ENCODE results near the gene SMARCD1.

Gene SMARCD1

GRCh38 chr12:50121641-50122040 is 36.5 kb downstream of the SMARCD1 start:
- TF ChIP-seq SIN3A (IDR thresholded peaks at IDR 0.05; ENCODE audit: borderline replicate concordance, insufficient read depth, low read length) (no peak), REST (IDR thresholded peaks at IDR 0.05; ENCODE audit: insufficient read depth in 1 of 2, low read depth in 2 of 2, low read length in 2 of 2) (no peak), FOXP2 (optimal IDR thresholded peaks at IDR 0.05; ENCODE audit: borderline replicate concordance, extremely low read depth, extremely low read length, insufficient read depth) (no peak), POLR2AphosphoS5 (IDR thresholded peaks at IDR 0.05; ENCODE audit: low read depth, low read length) (no peak), TAF1 (IDR thresholded peaks at IDR 0.05; ENCODE audit: borderline replicate concordance, insufficient read depth, low read length) (no peak)

GRCh38 chr12:50123203-50123602 is 38.1 kb downstream of the SMARCD1 start:
- TF ChIP-seq FOXP2 (optimal IDR thresholded peaks at IDR 0.05; ENCODE audit: borderline replicate concordance, extremely low read depth, extremely low read length, insufficient read depth) (no peak), POLR2AphosphoS5 (IDR thresholded peaks at IDR 0.05; ENCODE audit: low read depth, low read length) (no peak), TAF1 (IDR thresholded peaks at IDR 0.05; ENCODE audit: borderline replicate concordance, insufficient read depth, low read length) (no peak), REST (IDR thresholded peaks at IDR 0.05; ENCODE audit: insufficient read depth in 1 of 2, low read depth in 2 of 2, low read length in 2 of 2) (no peak), SIN3A (IDR thresholded peaks at IDR 0.05; ENCODE audit: borderline replicate concordance, insufficient read depth, low read length) (no peak)

- TF ChIP-seq POLR2AphosphoS5 (IDR thresholded peaks at IDR 0.05; ENCODE audit: low read depth, low read length) (no peak), FOXP2 (optimal IDR thresholded peaks at IDR 0.05; ENCODE audit: borderline replicate concordance, extremely low read depth, extremely low read length, insufficient read depth) (no peak), REST (IDR thresholded peaks at IDR 0.05; ENCODE audit: insufficient read depth in 1 of 2, low read depth in 2 of 2, low read length in 2 of 2) (no peak), TAF1 (IDR thresholded peaks at IDR 0.05; ENCODE audit: borderline replicate concordance, insufficient read depth, low read length) (no peak), SIN3A (IDR thresholded peaks at IDR 0.05; ENCODE audit: borderline replicate concordance, insufficient read depth, low read length) (no peak)
These were observed 42.4 kb downstream of the SMARCD1 start for GRCh38 chr12:50127546-50127945.

- TF ChIP-seq SIN3A (IDR thresholded peaks at IDR 0.05; ENCODE audit: borderline replicate concordance, insufficient read depth, low read length) (no peak), FOXP2 (optimal IDR thresholded peaks at IDR 0.05; ENCODE audit: borderline replicate concordance, extremely low read depth, extremely low read length, insufficient read depth) (no peak), POLR2AphosphoS5 (IDR thresholded peaks at IDR 0.05; ENCODE audit: low read depth, low read length) (no peak), TAF1 (IDR thresholded peaks at IDR 0.05; ENCODE audit: borderline replicate concordance, insufficient read depth, low read length) (no peak), REST (IDR thresholded peaks at IDR 0.05; ENCODE audit: insufficient read depth in 1 of 2, low read depth in 2 of 2, low read length in 2 of 2) (no peak)
These were observed 44.1 kb downstream of the SMARCD1 start for GRCh38 chr12:50129290-50129689.

Data from PFSK-1 (cell line).